Skeletal muscle satellite cell (primary cell): ENCODE measurements around the gene NGFR.

Source experiments
- H3K27me3 ChIP-seq: 2 replicates; pipeline ENCODE4 v1.7.0; 2013; ENCODE audit warnings: low read length; ENCODE audit not compliant: control insufficient read depth, insufficient read depth
- H3K36me3 ChIP-seq: 2 replicates; pipeline ENCODE4 v1.7.0; 2013; ENCODE audit warnings: mild to moderate bottlenecking, control low read depth, low read length; ENCODE audit not compliant: insufficient read depth
- H3K4me1 ChIP-seq: 2 replicates; pipeline ENCODE4 v1.7.0; 2013; ENCODE audit warnings: low read length; ENCODE audit not compliant: control insufficient read depth, insufficient read depth
- H3K4me2 ChIP-seq: 2 replicates; pipeline ENCODE4 v1.7.0; 2013; ENCODE audit warnings: mild to moderate bottlenecking, low read length
- H3K4me3 ChIP-seq: 2 replicates; pipeline ENCODE4 v1.7.0; 2013; ENCODE audit warnings: low read length
- H3K9ac ChIP-seq: 2 replicates; pipeline ENCODE4 v1.7.0; 2013; ENCODE audit warnings: mild to moderate bottlenecking, low read depth, low read length, moderate library complexity
- H3K9me3 ChIP-seq: replicated peaks from 2 replicates; pipeline ENCODE4 v1.7.0; 2013; ENCODE audit warnings: mild to moderate bottlenecking, control low read depth, low read length

The NGFR gene

GRCh38 chr17:49457564-49458535, 37.2 kb upstream of the NGFR start:
- H3K36me3 ChIP-seq = no peaks in the 10 kb centered on the region
- H3K4me1 ChIP-seq = peaks cover 8% of the 10 kb centered on the region
- H3K27me3 ChIP-seq = peaks cover 53% of the 10 kb centered on the region
- no peak overlapping the region for H3K4me3 ChIP-seq
- H3K9me3 ChIP-seq = no peaks in the 10 kb centered on the region
- no peak overlapping the region for H3K9ac ChIP-seq
- H3K4me2 ChIP-seq = no peak overlapping the region

GRCh38 chr17:49459401-49459984, 35.6 kb upstream of the NGFR start:
- no peaks in the 10 kb centered on the region for H3K36me3 ChIP-seq
- peaks cover 54% of the 10 kb centered on the region for H3K27me3 ChIP-seq
- no peak overlapping the region for H3K9ac ChIP-seq
- H3K9me3 ChIP-seq = no peaks in the 10 kb centered on the region
- H3K4me3 ChIP-seq = no peak overlapping the region
- H3K4me2 ChIP-seq = no peak overlapping the region
- peaks cover 3% of the 10 kb centered on the region for H3K4me1 ChIP-seq

- H3K4me1 ChIP-seq = peaks cover 3% of the 10 kb centered on the region
- no peak overlapping the region for H3K9ac ChIP-seq
- no peaks in the 10 kb centered on the region for H3K36me3 ChIP-seq
- H3K4me3 ChIP-seq = no peak overlapping the region
- H3K9me3 ChIP-seq = no peaks in the 10 kb centered on the region
- no peak overlapping the region for H3K4me2 ChIP-seq
- H3K27me3 ChIP-seq = peaks cover 57% of the 10 kb centered on the region
These were observed 34.7 kb upstream of the NGFR start for GRCh38 chr17:49460401-49460800.

GRCh38 chr17:49461580-49461979, 33.5 kb upstream of the NGFR start:
- Histone ChIP-seq H3K9me3 (no peaks in the 10 kb centered on the region), H3K4me3 (no peak overlapping the region), H3K4me1 (peaks cover 2% of the 10 kb centered on the region), H3K27me3 (peaks cover 62% of the 10 kb centered on the region), H3K4me2 (no peak overlapping the region), H3K36me3 (no peaks in the 10 kb centered on the region), H3K9ac (no peak overlapping the region)

GRCh38 chr17:49464049-49464448, 31.0 kb upstream of the NGFR start:
- no peak overlapping the region for H3K9ac ChIP-seq
- H3K27me3 ChIP-seq = peaks cover 66% of the 10 kb centered on the region
- H3K4me1 ChIP-seq = no peaks in the 10 kb centered on the region
- no peaks in the 10 kb centered on the region for H3K9me3 ChIP-seq
- H3K4me2 ChIP-seq = no peak overlapping the region
- H3K36me3 ChIP-seq = no peaks in the 10 kb centered on the region
- no peak overlapping the region for H3K4me3 ChIP-seq

- H3K36me3 ChIP-seq = no peaks in the 10 kb centered on the region
- H3K9me3 ChIP-seq = no peaks in the 10 kb centered on the region
- no peaks in the 10 kb centered on the region for H3K4me1 ChIP-seq
- H3K9ac ChIP-seq = no peak overlapping the region
- H3K4me2 ChIP-seq = no peak overlapping the region
- no peak overlapping the region for H3K4me3 ChIP-seq
- peaks cover 67% of the 10 kb centered on the region for H3K27me3 ChIP-seq
These were observed 29.7 kb upstream of the NGFR start for GRCh38 chr17:49465331-49465903.

GRCh38 chr17:49466436-49466835, 28.7 kb upstream of the NGFR start:
- Histone ChIP-seq H3K4me3 (no peak overlapping the region), H3K4me1 (no peaks in the 10 kb centered on the region), H3K27me3 (peaks cover 65% of the 10 kb centered on the region)

GRCh38 chr17:49467175-49467574, 27.9 kb upstream of the NGFR start:
- no peaks in the 10 kb centered on the region for H3K9me3 ChIP-seq
- peaks cover 68% of the 10 kb centered on the region for H3K27me3 ChIP-seq
- H3K4me3 ChIP-seq = no peak overlapping the region
- H3K4me1 ChIP-seq = no peaks in the 10 kb centered on the region
- H3K9ac ChIP-seq = no peak overlapping the region
- H3K36me3 ChIP-seq = no peaks in the 10 kb centered on the region
- H3K4me2 ChIP-seq = no peak overlapping the region

More at GRCh38 chr17:49466436-49466835, 28.7 kb upstream of the NGFR start:
- Histone ChIP-seq H3K36me3 (no peaks in the 10 kb centered on the region), H3K4me2 (no peak overlapping the region), H3K9ac (no peak overlapping the region), H3K9me3 (no peaks in the 10 kb centered on the region)

- Histone ChIP-seq H3K36me3 (no peaks in the 10 kb centered on the region), H3K27me3 (peaks cover 71% of the 10 kb centered on the region), H3K4me3 (no peak overlapping the region)
These were observed 26.2 kb upstream of the NGFR start for GRCh38 chr17:49468811-49469385.

GRCh38 chr17:49469831-49470810, 25.0 kb upstream of the NGFR start:
- Histone ChIP-seq H3K36me3 (no peaks in the 10 kb centered on the region), H3K4me2 (no peak overlapping the region), H3K27me3 (peaks cover 81% of the 10 kb centered on the region), H3K4me3 (no peak overlapping the region), H3K4me1 (no peaks in the 10 kb centered on the region), H3K9ac (no peak overlapping the region), H3K9me3 (no peaks in the 10 kb centered on the region)

More at GRCh38 chr17:49468811-49469385, 26.2 kb upstream of the NGFR start:
- Histone ChIP-seq H3K9ac (no peak overlapping the region), H3K4me1 (no peaks in the 10 kb centered on the region), H3K4me2 (no peak overlapping the region), H3K9me3 (no peaks in the 10 kb centered on the region)
